C4-2B (cell line): Measurements from ENCODE around the gene OR8J1.
"Not testable (repeated sequence)": the region's sequence is repeated elsewhere in the genome, so short reads cannot be mapped to it uniquely, and the experiment has no call there.

ENCODE experiments used
- H3K27ac ChIP-seq: fragments of 450-650 bp; 2 replicates; pipeline ENCODE4 v1.5.1; 2017
- ZFX ChIP-seq: fragments of 450-650 bp; IDR thresholded peaks from 2 replicates; pipeline ENCODE4 v1.6.1; 2017
- TF ChIP-seq, protein P1 (sequence below): fragments of 450-650 bp; conservative IDR thresholded peaks from 2 replicates; pipeline ENCODE4 v1.5.1; 2017; ENCODE audit warnings: mild to moderate bottlenecking

The OR8J1 gene

DNA sequence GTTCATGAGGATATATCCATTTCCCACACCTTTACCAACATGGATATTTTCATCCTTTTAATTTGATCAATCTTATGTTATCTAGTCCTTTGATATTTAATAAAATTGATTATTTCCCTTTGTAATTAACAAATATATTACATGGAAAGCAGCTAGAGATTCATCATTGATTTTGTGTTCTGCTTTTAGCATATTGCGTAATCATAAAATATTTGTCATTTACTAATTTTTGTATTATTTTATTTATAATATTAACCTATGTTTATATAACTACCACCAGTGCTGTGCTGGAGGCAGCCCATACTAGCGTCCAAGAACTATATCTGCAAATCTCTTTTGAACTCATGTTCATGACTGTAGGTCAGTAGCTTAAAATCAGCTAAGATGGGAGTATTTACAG, 26.0 kb downstream of the OR8J1 start:
- H3K27ac ChIP-seq: no peak overlapping the region
- TF ChIP-seq ZFX: no peak
- TF ChIP-seq, protein P1, sequence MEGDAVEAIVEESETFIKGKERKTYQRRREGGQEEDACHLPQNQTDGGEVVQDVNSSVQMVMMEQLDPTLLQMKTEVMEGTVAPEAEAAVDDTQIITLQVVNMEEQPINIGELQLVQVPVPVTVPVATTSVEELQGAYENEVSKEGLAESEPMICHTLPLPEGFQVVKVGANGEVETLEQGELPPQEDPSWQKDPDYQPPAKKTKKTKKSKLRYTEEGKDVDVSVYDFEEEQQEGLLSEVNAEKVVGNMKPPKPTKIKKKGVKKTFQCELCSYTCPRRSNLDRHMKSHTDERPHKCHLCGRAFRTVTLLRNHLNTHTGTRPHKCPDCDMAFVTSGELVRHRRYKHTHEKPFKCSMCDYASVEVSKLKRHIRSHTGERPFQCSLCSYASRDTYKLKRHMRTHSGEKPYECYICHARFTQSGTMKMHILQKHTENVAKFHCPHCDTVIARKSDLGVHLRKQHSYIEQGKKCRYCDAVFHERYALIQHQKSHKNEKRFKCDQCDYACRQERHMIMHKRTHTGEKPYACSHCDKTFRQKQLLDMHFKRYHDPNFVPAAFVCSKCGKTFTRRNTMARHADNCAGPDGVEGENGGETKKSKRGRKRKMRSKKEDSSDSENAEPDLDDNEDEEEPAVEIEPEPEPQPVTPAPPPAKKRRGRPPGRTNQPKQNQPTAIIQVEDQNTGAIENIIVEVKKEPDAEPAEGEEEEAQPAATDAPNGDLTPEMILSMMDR: no peak

DNA sequence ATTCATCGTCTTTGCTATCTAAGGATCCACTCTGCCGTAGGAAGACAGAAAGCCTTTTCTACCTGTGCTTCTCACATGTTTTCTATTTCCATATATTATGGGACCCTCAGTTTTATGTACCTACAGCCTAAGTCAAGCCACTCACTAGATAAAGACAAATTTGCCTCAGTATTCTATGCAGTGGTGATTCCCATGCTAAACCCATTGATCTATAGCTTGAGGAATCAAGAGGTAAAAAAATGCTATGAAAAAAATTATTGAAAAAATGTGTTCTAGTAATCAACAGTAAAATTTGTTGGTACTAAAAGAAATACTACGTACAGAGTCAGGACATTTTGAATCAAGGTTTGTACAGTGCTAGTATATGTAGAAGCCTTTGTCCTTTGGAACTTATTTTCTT, 40.3 kb downstream of the OR8J1 start:
- H3K27ac ChIP-seq: no peak overlapping the region
- TF ChIP-seq ZFX: no peak
- TF ChIP-seq, protein P1: no peak

- no peak for TF ChIP-seq ZFX
- TF ChIP-seq, protein P1: peak; percentile 50
- H3K27ac ChIP-seq: no peak overlapping the region
These were observed 42.0 kb downstream of the OR8J1 start for GRCh38 chr11:56396047-56396446.

- not testable (repeated sequence) for H3K27ac ChIP-seq
These were observed 47.9 kb downstream of the OR8J1 start for GRCh38 chr11:56401858-56402461.

DNA sequence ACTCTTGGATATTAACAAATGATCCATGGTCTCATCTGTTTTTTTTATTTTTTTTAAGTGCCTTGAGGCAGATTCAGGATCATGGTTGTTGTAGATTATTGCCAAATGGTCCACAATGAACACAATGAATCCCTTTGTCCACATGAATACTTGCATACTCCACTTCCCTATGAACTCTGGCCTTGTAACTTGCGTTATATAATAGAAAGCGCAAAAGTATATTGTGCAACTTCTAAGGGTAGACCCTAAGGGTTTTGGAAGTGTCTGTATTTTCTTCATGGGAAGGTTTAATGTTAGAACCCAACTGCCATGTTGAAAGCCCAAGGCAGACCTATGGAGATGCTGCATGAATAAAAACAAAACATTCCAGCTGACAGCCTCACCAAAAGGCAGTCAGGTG, 50.3 kb downstream of the OR8J1 start:
- TF ChIP-seq, protein P1: no peak
- no peak for TF ChIP-seq ZFX
- no peak overlapping the region for H3K27ac ChIP-seq

- TF ChIP-seq ZFX: no peak
- TF ChIP-seq, protein P1: no peak
- no peak overlapping the region for H3K27ac ChIP-seq
These were observed 56.7 kb downstream of the OR8J1 start for GRCh38 chr11:56410801-56411200.
